Smooth muscle cell (in vitro differentiated cells): ENCODE measurements around the gene ZBTB40. TPM values are rescaled to one million over a fixed set of nuclear protein-coding genes. Genes with fewer than 3 reads are reported as not detected.

Experiments
- DNase-seq: peaks from one replicate; lab custom pipeline; 2025; ENCODE audit not compliant: unreplicated experiment; lab: John Stamatoyannopoulos, UW
- H2AFZ ChIP-seq: fragments of 200-600 bp; sonication (generic); 2 replicates; pipeline ENCODE4 v1.6.0; 2016; ENCODE audit warnings: antibody characterized with exemption, low read depth, mild to moderate bottlenecking
- H3F3A ChIP-seq: fragments of 200-600 bp; sonication (generic); 2 replicates; pipeline ENCODE4 v1.6.0; 2017; ENCODE audit warnings: antibody characterized with exemption, low read depth
- H3K27ac ChIP-seq: fragments of 200-600 bp; sonication (generic); 2 replicates; pipeline ENCODE4 v1.5.1; 2016; ENCODE audit warnings: low read depth, mild to moderate bottlenecking
- H3K27me3 ChIP-seq: fragments of 200-600 bp; sonication (generic); 2 replicates; pipeline ENCODE4 v1.6.1; 2016; ENCODE audit warnings: low read depth, mild to moderate bottlenecking
- H3K36me3 ChIP-seq: fragments of 200-600 bp; sonication (generic); 2 replicates; pipeline ENCODE4 v1.5.1; 2016; ENCODE audit warnings: low read depth
- H3K4me1 ChIP-seq: fragments of 200-600 bp; sonication (generic); 2 replicates; pipeline ENCODE4 v1.5.1; 2016; ENCODE audit warnings: low read depth
- H3K4me2 ChIP-seq: fragments of 200-600 bp; sonication (generic); 2 replicates; pipeline ENCODE4 v1.6.0; 2016; ENCODE audit warnings: mild to moderate bottlenecking
- H3K4me3 ChIP-seq: fragments of 200-600 bp; sonication (generic); 2 replicates; pipeline ENCODE4 v1.5.1; 2016; ENCODE audit warnings: mild to moderate bottlenecking
- H3K79me2 ChIP-seq: fragments of 200-600 bp; sonication (generic); 2 replicates; pipeline ENCODE4 v1.6.0; 2016; ENCODE audit warnings: low read depth, mild to moderate bottlenecking
- H3K9ac ChIP-seq: fragments of 200-600 bp; sonication (generic); 2 replicates; pipeline ENCODE4 v1.6.0; 2016; ENCODE audit warnings: low read depth
- H3K9me3 ChIP-seq: fragments of 200-600 bp; sonication (generic); replicated peaks from 2 replicates; pipeline ENCODE4 v1.5.1; 2016; ENCODE audit warnings: low read depth
- H4K20me1 ChIP-seq: fragments of 200-600 bp; sonication (generic); 2 replicates; pipeline ENCODE4 v1.6.0; 2016; ENCODE audit warnings: low read depth
- CTCF ChIP-seq: fragments of 200-600 bp; sonication (generic); IDR thresholded peaks from 2 replicates; pipeline ENCODE4 v1.5.1; 2017; ENCODE audit warnings: borderline replicate concordance, mild to moderate bottlenecking, antibody characterized with exemption; ENCODE audit not compliant: insufficient read depth, poor library complexity, severe bottlenecking
- WGBS: methylation state at CpG from one replicate; pipeline ENCODE4 v1.1.7; 2016; ENCODE audit warnings: low lambda C conversion rate; 5-methylcytosine and 5-hydroxymethylcytosine counted together
- polyA plus RNA-seq: library from polyadenylated mRNA; unstranded; fragments of >200 nt; fragmentation: Nextera tagmentation; extraction: Ambion mirVana; gene quantifications from 2 replicates; pipeline ENCODE4 v1.2.1, GENCODE V29; 2016
- total RNA-seq: library from RNA; depleted of rRNA; stranded (reverse); fragments of >200 nt; gene quantifications from 2 replicates; pipeline ENCODE4 v1.2.3, GENCODE V29; 2014

Gene ZBTB40
- total and polyA plus RNA-seq, 2 experiments from 2014 or later = 4.1 to 14.6 TPM

- Histone ChIP-seq H3K4me3 (no peak overlapping the region), H3K27me3 (no peaks in the 10 kb centered on the region), H3K9ac (no peak overlapping the region), H3K27ac (no peak overlapping the region), H3K79me2 (no peaks in the 10 kb centered on the region), H3K36me3 (no peaks in the 10 kb centered on the region), H3K4me2 (no peak overlapping the region), H3K4me1 (no peaks in the 10 kb centered on the region), H3F3A (no peaks in the 10 kb centered on the region), H4K20me1 (no peaks in the 10 kb centered on the region), H2AFZ (no peak overlapping the region), H3K9me3 (no peaks in the 10 kb centered on the region)
- WGBS = 0% methylated on average over 1 of the region's 1 CpG
- TF ChIP-seq CTCF = no peak
- no peak for DNase-seq
Measured at GRCh38 chr1:22413799-22414198, 37.9 kb upstream of the ZBTB40 start.

- DNase-seq = no peak
- Histone ChIP-seq H4K20me1 (no peaks in the 10 kb centered on the region), H3K27me3 (no peaks in the 10 kb centered on the region), H3K4me1 (no peaks in the 10 kb centered on the region), H3K4me3 (no peak overlapping the region), H3K9ac (no peak overlapping the region), H2AFZ (no peak overlapping the region), H3K4me2 (no peak overlapping the region), H3K27ac (no peak overlapping the region), H3K9me3 (no peaks in the 10 kb centered on the region), H3K36me3 (no peaks in the 10 kb centered on the region), H3F3A (no peaks in the 10 kb centered on the region), H3K79me2 (no peaks in the 10 kb centered on the region)
- TF ChIP-seq CTCF = no peak
- 84% methylated on average over 11 of the region's 11 CpGs for WGBS
Measured at GRCh38 chr1:22414244-22414751, 37.4 kb upstream of the ZBTB40 start.

- Histone ChIP-seq H3K9ac (no peak overlapping the region), H3K36me3 (no peaks in the 10 kb centered on the region), H3K4me3 (no peak overlapping the region), H3K4me2 (no peak overlapping the region), H4K20me1 (no peaks in the 10 kb centered on the region), H3K27ac (no peak overlapping the region), H2AFZ (no peak overlapping the region), H3K9me3 (no peaks in the 10 kb centered on the region), H3K27me3 (no peaks in the 10 kb centered on the region), H3K79me2 (no peaks in the 10 kb centered on the region), H3F3A (no peaks in the 10 kb centered on the region), H3K4me1 (no peaks in the 10 kb centered on the region)
- no peak for DNase-seq
- TF ChIP-seq CTCF = no peak
- WGBS = 94% methylated on average over 7 of the region's 7 CpGs
Measured at GRCh38 chr1:22415489-22415888, 36.2 kb upstream of the ZBTB40 start.

GRCh38 chr1:22416555-22417454 is 34.8 kb upstream of the ZBTB40 start:
- no peak overlapping the region for H3K4me3 ChIP-seq
- H3K27ac ChIP-seq = no peak overlapping the region
- no peak overlapping the region for H2AFZ ChIP-seq
- no peaks in the 10 kb centered on the region for H4K20me1 ChIP-seq
- no peaks in the 10 kb centered on the region for H3K36me3 ChIP-seq
- H3K79me2 ChIP-seq = no peaks in the 10 kb centered on the region
- no peaks in the 10 kb centered on the region for H3K9me3 ChIP-seq
- H3K9ac ChIP-seq = no peak overlapping the region
- WGBS = 16% methylated on average over 13 of the region's 13 CpGs
- peak; percentile 97 for TF ChIP-seq CTCF
- H3K4me1 ChIP-seq = no peaks in the 10 kb centered on the region
- H3K4me2 ChIP-seq = no peak overlapping the region
- no peaks in the 10 kb centered on the region for H3F3A ChIP-seq
- no peaks in the 10 kb centered on the region for H3K27me3 ChIP-seq
- DNase-seq = peak; percentile 34
